NT2/D1 (cell line): Measurements from ENCODE around the gene RSPO3.

ENCODE experiments used
- SUZ12 ChIP-seq: IDR thresholded peaks from 2 replicates; pipeline ENCODE4 v1.6.1; 2011; ENCODE audit not compliant: insufficient read length, insufficient read depth; ENCODE audit errors: extremely low read depth
- YY1 ChIP-seq: IDR thresholded peaks from 2 replicates; pipeline ENCODE4 v1.6.1; 2011; ENCODE audit not compliant: insufficient read length, insufficient read depth
- ZNF274 ChIP-seq: IDR thresholded peaks from 2 replicates; pipeline ENCODE4 v1.6.1; 2011; ENCODE audit warnings: mild to moderate bottlenecking, low read depth, low read length

GRCh38 chr6:127195833-127196232 lies 77.4 kb downstream of the RSPO3 start:
- TF ChIP-seq YY1 = no peak
- TF ChIP-seq SUZ12 = no peak
- TF ChIP-seq ZNF274 = no peak
